Endothelial cell of umbilical vein (primary cell): Measurements from ENCODE around the gene TVP23A. TPM values are rescaled to one million over a fixed set of nuclear protein-coding genes. Genes with fewer than 3 reads are reported as not detected.

Experiments used
- BruUV-seq: library from RNA; stranded (reverse); fragments of 400-500 nt; replicated peaks from 2 replicates; lab custom pipeline; 2021; lab: Mats Ljungman, UMichigan
- CTCF ChIA-PET: fragments of 300-600, 350-600 bp; sonication (Branson Sonifier 250); formaldehyde crosslinking; loops from one replicate; lab custom pipeline; 2021; ENCODE audit warnings: antibody characterized with exemption, inconsistent platforms; lab: Charles Lee
- POLR2A ChIA-PET: fragments of 300-600, 350-600 bp; sonication (Branson Sonifier 250); formaldehyde crosslinking; loops from one replicate; lab custom pipeline; 2021; ENCODE audit warnings: antibody characterized with exemption, inconsistent platforms; lab: Charles Lee
- DNase-seq: peaks from one replicate; pipeline ENCODE4 v3.0.0-alpha.2; 2011; ENCODE audit warnings: low read depth, low spot score
- FAIRE-seq: peaks from 2 replicates; lab custom pipeline; 2011; peaks lifted over from hg19 to GRCh38; lab: Jason Lieb, UNC
- H2AFZ ChIP-seq: 2 replicates; pipeline ENCODE4 v1.6.0; 2012; ENCODE audit warnings: low read depth, low read length, control low read depth, inconsistent platforms
- H3K27ac ChIP-seq: 2 replicates; pipeline ENCODE4 v1.5.1; 2011; ENCODE audit warnings: low read depth, mild to moderate bottlenecking, control low read depth, low read length, moderate library complexity; ENCODE audit not compliant: insufficient read depth
- H3K27me3 ChIP-seq, 2 experiments: 2 replicates each; pipeline versions ENCODE4 v1.6.0 to v1.6.1; 2011; ENCODE audit warnings: low read length in 2 of 2, mixed read lengths in 1 of 2; ENCODE audit not compliant: control insufficient read depth in 2 of 2, insufficient read depth in 2 of 2
- H3K36me3 ChIP-seq, 2 experiments: 2 replicates in 1 of 2; 3 replicates in 1 of 2; pipeline ENCODE4 v1.5.1; 2011; ENCODE audit warnings: low read length in 2 of 2, mild to moderate bottlenecking in 1 of 2, moderate library complexity in 1 of 2; ENCODE audit not compliant: control insufficient read depth in 2 of 2, insufficient read depth in 2 of 2; ENCODE audit errors: extremely low read depth in 1 of 2
- H3K4me1 ChIP-seq: 3 replicates; pipeline ENCODE4 v1.5.1; 2011; ENCODE audit warnings: mild to moderate bottlenecking, low read length; ENCODE audit not compliant: control insufficient read depth, insufficient read depth; ENCODE audit errors: extremely low read depth
- H3K4me2 ChIP-seq: 2 replicates; pipeline ENCODE4 v1.6.1; 2011; ENCODE audit warnings: low read length, control low read depth, mixed read lengths; ENCODE audit not compliant: insufficient read depth
- H3K4me3 ChIP-seq, 3 experiments: fragments of 200-600 bp in 1 of 3; sonication (generic), shearing (Covaris generic) in 1 of 3; replicated peaks in 1 of 3; 2 replicates each; pipeline ENCODE4 v1.5.1; 2011 to 2016; ENCODE audit warnings: control low read depth in 3 of 3, low read length in 3 of 3, mild to moderate bottlenecking in 2 of 3, inconsistent platforms in 1 of 3, low read depth in 1 of 3, moderate library complexity in 1 of 3; ENCODE audit not compliant: insufficient read depth in 1 of 3
- H3K79me2 ChIP-seq: 2 replicates; pipeline ENCODE4 v1.6.0; 2012; ENCODE audit warnings: low read length, inconsistent platforms; ENCODE audit not compliant: control insufficient read depth, insufficient read depth
- H3K9ac ChIP-seq: replicated peaks from 2 replicates; pipeline ENCODE3; 2011; ENCODE audit warnings: low read length, control low read depth; ENCODE audit not compliant: insufficient read depth; ENCODE audit errors: extremely low read depth
- H3K9me1 ChIP-seq: replicated peaks from 3 replicates; pipeline ENCODE4 v1.6.0; 2011; ENCODE audit warnings: mild to moderate bottlenecking, low read length; ENCODE audit not compliant: control insufficient read depth, insufficient read depth; ENCODE audit errors: extremely low read depth
- H3K9me3 ChIP-seq: replicated peaks from 2 replicates; pipeline ENCODE4 v1.5.1; 2012; ENCODE audit warnings: low read length, inconsistent platforms; ENCODE audit not compliant: control insufficient read depth, insufficient read depth
- H4K20me1 ChIP-seq: replicated peaks from 2 replicates; pipeline ENCODE3; 2011; ENCODE audit warnings: mild to moderate bottlenecking, low read length; ENCODE audit not compliant: control insufficient read depth, insufficient read depth; ENCODE audit errors: extremely low read depth
- EZH2 ChIP-seq: IDR thresholded peaks from 2 replicates; pipeline ENCODE4 v1.6.1; 2012; ENCODE audit warnings: borderline replicate concordance, low read depth, mild to moderate bottlenecking, moderate library complexity, low read length, inconsistent platforms; ENCODE audit not compliant: severe bottlenecking
- FOS ChIP-seq: IDR thresholded peaks from 2 replicates; pipeline ENCODE4 v1.6.1; 2011; ENCODE audit warnings: mild to moderate bottlenecking, low read length, moderate library complexity, borderline replicate concordance; ENCODE audit not compliant: insufficient read depth
- GATA2 ChIP-seq: IDR thresholded peaks from 2 replicates; pipeline ENCODE4 v1.7.0; 2011; ENCODE audit warnings: low read depth, mild to moderate bottlenecking, moderate library complexity, mixed read lengths, low read length; ENCODE audit not compliant: insufficient read length, insufficient read depth
- JUN ChIP-seq: IDR thresholded peaks from 2 replicates; pipeline ENCODE4 v1.6.1; 2011; ENCODE audit warnings: borderline replicate concordance, low read depth; ENCODE audit not compliant: insufficient read length, insufficient read depth
- MYC ChIP-seq: IDR thresholded peaks from one replicate; pipeline ENCODE4 v1.6.1; 2011; ENCODE audit warnings: mild to moderate bottlenecking, low read depth, low read length
- POLR2A ChIP-seq: IDR thresholded peaks from 2 replicates; pipeline ENCODE4 v1.6.1; 2012; ENCODE audit warnings: low read depth, mild to moderate bottlenecking, control low read depth, low read length
- POLR2AphosphoS5 ChIP-seq: IDR thresholded peaks from 2 replicates; pipeline ENCODE4 v1.6.1; 2012; ENCODE audit warnings: low read depth, mild to moderate bottlenecking, control low read depth, low read length, moderate library complexity; ENCODE audit not compliant: insufficient read depth
- dilution Hi-C: fragments of 300-500 bp; cut with MboI; formaldehyde crosslinking; loops from one replicate; pipeline ENCODE4 v1.15.0; 2019; ENCODE audit warnings: low sequenced_read_pairs; ENCODE audit not compliant: extremely low pct_ligation_motif_present
- intact Hi-C: fragments of 100-400 bp; cut with micrococcal nuclease; formaldehyde crosslinking; loops from one replicate; pipeline ENCODE4 v1.10.0; 2022
- polyA plus RNA-seq, 4 experiments: library from polyadenylated mRNA; depleted of rRNA in 3 of 4; stranded (reverse) in 3 of 4; unstranded in 1 of 4; fragments of >200 nt; gene quantifications; 2 replicates each; pipeline versions ENCODE4 v1.2.1 to v1.2.3, GENCODE V29; 2011 to 2012; ENCODE audit warnings: missing spikeins in 1 of 4
- total RNA-seq: library from RNA; stranded (reverse); gene quantifications from 2 replicates; pipeline ENCODE4 v1.2.3, GENCODE V29; 2021
- TF ChIP-seq, protein P1 (sequence below), 2 donors: IDR thresholded peaks; 1 replicate in 1 of 2; 2 replicates in 1 of 2; pipeline ENCODE4 v1.5.1; 2011; ENCODE audit warnings: low read length in 2 of 2, mild to moderate bottlenecking in 2 of 2, moderate library complexity in 2 of 2, control low read depth in 1 of 2, inconsistent platforms in 1 of 2, low read depth in 1 of 2; ENCODE audit not compliant: insufficient read depth in 1 of 2; ENCODE audit errors: extremely low read depth in 1 of 2
- TF ChIP-seq, protein P2 (sequence below): IDR thresholded peaks from 2 replicates; pipeline ENCODE4 v1.6.1; 2011; ENCODE audit not compliant: insufficient read depth, insufficient read length

The TVP23A gene
- total and polyA plus RNA-seq, 2 donors (not counting 3 experiments of a cell fraction or from before 2014, with no cell fraction given) = not detected

DNA sequence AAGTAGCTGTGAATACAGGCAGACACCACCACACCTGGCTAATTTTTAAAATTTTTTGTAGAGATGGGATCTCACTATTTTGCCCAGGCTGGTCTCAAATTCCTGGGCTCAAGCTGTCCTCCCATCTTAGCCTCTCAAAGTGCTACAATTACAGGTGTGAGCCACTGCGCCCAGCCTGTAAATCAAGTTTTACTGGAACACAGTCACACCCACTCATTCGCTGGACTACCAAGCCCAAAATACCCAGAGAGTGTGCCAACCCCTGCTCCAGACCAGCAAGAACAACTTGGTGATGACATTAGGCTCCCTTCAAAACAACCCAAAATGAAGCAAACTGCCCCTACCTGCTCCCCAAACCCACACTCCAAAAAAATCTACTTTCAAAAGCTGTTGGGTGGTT, 36.0 kb downstream of the TVP23A start:
- CTCF ChIA-PET = interaction anchor here (1.0 kb wide), 1 partner anchor 268 kb away, joined by 3 read pairs; no protein-coding TSS in a partner anchor
- Histone ChIP-seq H3K27me3 (no peaks in the 10 kb centered on the region), H2AFZ (no peak overlapping the region), H3K9me3 (no peaks in the 10 kb centered on the region), H3K79me2 (no peaks in the 10 kb centered on the region), H3K4me1 (no peaks in the 10 kb centered on the region), H4K20me1 (no peaks in the 10 kb centered on the region), H3K4me2 (no peak overlapping the region), H3K36me3 (no peaks in the 10 kb centered on the region), H3K9ac (no peak overlapping the region), H3K9me1 (no peaks in the 10 kb centered on the region), H3K27ac (no peak overlapping the region), H3K4me3 (no peak overlapping the region)
- DNase-seq (no peak), FAIRE-seq (no peak)
- POLR2A ChIA-PET = no interaction called here
- intact Hi-C loops (no loop called here), dilution Hi-C loops (no loop called here)
- TF ChIP-seq JUN (no peak), POLR2A (no peak), EZH2 (no peak), FOS (no peak), MYC (no peak), POLR2AphosphoS5 (no peak), GATA2 (no peak)
- TF ChIP-seq, protein P1, sequence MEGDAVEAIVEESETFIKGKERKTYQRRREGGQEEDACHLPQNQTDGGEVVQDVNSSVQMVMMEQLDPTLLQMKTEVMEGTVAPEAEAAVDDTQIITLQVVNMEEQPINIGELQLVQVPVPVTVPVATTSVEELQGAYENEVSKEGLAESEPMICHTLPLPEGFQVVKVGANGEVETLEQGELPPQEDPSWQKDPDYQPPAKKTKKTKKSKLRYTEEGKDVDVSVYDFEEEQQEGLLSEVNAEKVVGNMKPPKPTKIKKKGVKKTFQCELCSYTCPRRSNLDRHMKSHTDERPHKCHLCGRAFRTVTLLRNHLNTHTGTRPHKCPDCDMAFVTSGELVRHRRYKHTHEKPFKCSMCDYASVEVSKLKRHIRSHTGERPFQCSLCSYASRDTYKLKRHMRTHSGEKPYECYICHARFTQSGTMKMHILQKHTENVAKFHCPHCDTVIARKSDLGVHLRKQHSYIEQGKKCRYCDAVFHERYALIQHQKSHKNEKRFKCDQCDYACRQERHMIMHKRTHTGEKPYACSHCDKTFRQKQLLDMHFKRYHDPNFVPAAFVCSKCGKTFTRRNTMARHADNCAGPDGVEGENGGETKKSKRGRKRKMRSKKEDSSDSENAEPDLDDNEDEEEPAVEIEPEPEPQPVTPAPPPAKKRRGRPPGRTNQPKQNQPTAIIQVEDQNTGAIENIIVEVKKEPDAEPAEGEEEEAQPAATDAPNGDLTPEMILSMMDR (IDR thresholded peaks at IDR 0.05; ENCODE audit: extremely low read depth in 1 of 2, insufficient read depth in 1 of 2, low read depth in 1 of 2, low read length in 2 of 2) = no peak
- TF ChIP-seq, protein P2, sequence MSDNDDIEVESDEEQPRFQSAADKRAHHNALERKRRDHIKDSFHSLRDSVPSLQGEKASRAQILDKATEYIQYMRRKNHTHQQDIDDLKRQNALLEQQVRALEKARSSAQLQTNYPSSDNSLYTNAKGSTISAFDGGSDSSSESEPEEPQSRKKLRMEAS = no peak
- no TSS peak for BruUV-seq
